GM19328 (cell line): Measurements from ENCODE around the gene INSM1.

Experiments
- ATAC-seq: cut with Tn5 transposase; IDR thresholded peaks from one replicate; pipeline ENCODE4 v1.9.1; 2021; ENCODE audit warnings: mild to moderate bottlenecking, moderate library complexity; ENCODE audit not compliant: unreplicated experiment

The INSM1 gene

DNA sequence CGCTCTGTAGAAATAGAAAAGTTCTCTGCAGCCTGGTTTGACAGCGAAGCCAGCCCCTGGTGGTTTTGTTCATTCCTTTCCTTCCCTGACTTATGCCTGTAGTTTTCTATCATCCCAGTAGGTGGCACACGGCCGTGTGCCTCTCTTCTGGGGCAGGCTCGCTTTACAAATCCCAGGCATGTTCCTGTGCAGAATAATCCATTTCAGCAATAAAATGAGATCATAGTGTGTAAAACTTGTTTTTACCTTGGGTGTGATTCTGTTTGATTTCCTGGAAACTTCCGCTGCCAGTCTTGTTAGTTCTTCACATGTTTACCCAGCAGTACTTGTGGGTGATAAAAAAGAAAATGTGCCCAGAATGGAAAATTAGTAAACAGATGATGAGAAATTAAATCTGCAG lies 7.4 kb upstream of the INSM1 start:
- ATAC-seq, result no peak

DNA sequence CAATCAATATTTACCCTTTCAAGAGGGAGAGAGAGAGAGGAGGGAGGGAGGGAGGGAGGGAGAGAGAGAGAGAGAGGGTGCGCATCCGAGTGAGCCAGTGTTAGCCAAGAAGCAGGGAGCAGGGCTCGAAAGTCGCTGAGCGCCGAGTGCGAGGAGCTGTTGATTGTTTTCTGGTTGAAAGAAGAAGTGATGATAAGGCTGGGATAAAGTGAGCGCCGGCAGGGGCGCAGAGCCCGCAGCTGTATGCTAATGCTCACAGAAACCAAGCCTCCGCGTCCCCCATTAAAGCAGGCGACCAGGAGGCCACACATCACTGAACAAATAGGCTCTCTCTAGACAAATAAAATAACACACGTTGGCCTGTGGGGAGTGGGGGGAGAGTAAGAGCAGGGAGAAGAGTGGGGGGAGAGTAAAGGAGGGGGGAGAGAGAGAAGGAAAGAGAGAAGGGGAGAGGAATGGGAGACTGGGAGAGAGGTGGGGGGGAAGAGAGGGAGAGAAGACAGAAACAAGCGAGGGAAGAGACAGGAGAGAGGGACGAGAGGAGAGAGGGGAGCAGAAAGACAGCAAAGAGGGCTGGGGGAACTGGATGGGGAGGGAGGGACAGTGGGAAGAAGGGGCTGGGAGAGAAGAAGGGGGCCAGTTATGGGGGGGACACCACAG lies 5.0 kb upstream of the INSM1 start:
- no peak for ATAC-seq

DNA sequence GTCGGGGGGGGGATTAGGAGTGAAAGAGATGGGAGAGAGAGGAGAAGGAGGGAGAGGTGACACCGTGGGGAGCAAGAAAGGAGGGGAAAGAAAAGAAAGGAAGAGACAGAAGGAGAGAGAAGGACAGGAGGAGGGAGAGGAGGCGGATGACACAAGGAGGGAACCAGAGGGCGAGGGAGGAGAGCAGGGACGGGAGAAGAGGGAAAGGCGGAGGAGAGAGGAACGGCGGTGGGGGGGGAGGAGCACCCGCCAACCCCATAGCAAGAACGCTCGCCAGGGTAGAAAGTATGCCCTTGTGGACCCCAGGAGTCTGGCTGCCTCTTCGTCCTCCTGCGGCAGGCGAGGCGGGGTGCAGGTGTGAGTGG lies 4.5 kb upstream of the INSM1 start:
- no peak for ATAC-seq

DNA sequence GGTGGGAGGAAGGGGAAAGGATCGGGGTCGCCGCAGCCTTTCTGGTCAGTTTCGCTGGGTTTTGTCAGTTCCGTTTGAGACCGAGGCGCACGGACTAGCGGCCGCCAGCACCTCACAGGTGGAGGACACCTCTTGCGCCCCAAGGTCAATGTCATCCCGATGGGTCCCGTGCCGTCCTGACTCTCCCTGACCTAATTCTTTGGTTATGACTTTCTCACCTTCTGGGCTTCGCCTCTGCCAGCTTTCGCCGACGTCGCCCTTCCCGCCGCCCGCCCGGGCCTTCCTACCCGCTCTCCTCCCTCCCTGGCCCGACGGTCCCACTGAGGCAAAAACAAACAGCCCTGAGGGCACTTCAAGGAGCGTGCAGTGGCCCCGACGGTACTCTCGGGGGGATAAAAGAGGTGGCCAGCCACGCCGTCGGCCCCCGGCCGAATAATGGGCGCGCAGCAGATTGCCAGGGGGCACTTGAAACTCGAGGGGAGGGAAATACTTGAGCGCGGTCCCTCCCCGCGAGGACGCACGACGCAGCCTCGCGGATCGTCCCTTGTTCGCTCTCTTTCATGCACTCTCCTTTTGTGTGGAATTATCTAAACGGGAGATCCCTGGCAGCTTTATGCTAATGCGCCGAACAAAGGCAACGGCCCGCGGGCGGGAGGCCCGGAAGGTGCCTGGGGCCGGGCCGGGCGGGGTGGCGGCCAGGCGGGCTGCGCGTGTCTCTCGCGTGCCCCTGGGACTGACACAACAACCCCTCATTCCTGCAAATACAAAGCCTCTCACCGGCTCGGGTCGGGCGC lies 3.9 kb upstream of the INSM1 start:
- ATAC-seq, result no peak

DNA sequence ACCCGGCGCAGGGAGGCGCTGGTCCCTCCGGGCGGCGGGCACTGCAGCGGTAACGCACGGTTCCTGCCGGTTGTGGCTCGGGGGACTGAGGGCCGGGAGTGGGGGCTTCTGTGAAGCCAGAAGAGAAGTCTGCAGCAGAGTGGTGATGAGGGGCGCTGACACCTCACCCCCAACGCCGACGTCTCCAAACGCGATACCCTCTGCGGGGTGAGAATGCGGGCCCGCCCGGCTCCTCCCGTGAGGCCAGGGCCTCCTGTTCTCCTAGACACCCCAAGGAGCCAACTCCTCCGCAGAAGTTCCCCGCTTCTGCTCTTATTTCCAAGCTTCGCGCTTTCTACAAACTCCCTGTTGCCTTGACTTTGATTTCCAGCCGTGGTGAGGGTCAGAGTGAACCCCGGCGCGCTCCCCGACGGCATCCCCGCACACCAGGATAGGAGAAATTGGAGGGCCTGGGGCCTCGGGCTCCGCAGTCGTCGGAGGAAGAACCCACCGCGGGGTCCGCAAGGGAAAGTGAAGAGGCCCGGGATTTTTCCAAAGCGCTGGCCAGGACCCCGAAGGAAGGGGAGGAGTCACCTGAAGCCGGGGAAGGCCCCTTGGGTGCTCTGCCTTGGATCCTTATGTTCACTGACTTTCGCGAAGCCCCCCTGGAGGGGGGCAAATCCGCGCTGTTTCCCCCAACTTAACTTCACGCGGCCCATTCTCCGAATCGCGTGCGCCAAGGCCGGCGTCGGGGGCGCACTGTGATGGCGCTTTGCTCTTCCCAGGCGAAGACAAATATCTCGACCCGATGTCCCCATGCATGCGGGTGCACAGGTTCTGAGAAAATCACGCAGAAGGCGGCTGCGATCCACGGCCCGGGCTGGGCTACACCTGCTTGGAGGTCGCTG lies 3.1 kb upstream of the INSM1 start:
- ATAC-seq, result no peak

DNA sequence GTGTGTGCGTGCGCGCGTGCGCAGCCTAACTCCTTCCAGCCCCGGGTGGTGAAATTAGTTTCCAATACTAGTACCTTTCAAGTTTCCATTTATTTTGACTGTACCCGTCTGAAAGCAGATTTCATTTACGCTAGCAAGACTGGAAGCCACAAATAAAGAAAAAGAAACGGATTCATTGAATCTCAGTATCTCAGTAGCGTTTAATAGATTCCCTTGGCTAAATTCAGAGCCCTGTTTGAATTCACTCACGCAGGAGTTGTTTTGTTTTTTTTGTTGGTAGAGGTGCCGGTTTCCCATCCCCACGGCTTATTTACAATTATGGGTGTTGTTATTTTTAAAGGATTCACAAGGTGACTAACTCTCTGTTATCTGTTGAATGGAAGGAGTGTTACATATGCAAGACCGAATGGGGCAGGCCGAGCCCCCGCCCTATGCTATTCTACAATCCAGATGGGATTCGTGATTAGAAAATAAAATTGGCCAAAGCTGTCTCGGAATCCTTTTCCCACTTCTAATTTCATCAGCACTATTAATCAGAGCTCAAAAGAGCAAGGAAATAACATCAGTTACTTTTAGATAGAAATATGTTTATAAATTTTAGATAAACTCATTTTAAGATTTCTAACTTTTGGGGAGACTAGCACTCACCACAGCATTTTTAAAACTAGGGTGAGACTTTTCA lies 2.3 kb upstream of the INSM1 start:
- no peak for ATAC-seq

DNA sequence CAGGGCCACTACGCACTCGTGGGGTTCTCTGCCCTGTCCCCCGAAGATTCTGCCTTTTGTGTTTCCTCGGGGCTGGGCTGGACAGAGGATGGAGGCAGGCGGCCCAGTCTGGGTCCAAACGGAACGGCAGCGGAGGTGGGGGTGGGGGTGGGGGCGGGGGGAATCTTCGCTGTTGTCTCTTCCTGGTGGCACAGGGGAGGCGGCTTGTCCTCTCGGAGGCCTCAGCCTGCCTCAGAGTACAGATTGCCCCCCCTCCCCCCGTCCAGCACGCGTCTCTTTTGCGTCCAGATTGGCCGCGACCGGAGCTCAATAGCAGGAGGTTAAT lies 1.4 kb upstream of the INSM1 start:
- no peak for ATAC-seq

DNA sequence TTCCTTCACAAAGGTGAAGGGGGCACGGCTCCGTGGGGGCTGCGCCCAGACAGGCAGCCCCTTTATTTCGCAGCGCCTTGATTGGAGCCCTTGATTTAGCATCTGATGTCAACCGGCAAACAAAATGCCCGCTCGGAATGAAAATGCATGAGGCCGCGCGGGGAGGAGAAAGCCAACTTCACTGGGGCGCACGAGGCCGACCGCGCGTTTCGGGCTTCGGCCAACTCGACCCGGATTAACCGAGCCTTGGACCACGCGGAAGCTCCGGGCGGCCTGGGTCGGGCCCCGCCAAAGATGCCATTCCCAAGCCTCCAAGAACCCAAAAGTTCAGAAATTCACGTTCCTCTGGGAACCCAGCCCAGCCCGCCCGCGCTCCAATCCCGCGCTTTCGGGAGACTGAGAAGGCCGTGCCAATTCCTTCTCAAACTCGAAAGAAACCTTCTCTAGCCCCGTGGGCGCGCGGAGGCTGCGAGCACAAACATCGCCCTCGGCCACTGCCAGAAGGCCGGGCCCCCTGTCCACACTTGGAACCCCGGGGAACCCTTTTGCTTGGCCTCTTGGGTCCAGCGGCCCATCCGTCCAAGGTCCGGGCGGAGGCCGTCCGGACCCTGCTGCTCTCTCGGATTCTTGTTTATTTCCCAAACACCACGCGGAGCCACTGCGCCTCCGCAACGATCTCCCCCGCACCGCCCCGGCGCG lies 879 bp upstream of the INSM1 start:
- no peak for ATAC-seq

DNA sequence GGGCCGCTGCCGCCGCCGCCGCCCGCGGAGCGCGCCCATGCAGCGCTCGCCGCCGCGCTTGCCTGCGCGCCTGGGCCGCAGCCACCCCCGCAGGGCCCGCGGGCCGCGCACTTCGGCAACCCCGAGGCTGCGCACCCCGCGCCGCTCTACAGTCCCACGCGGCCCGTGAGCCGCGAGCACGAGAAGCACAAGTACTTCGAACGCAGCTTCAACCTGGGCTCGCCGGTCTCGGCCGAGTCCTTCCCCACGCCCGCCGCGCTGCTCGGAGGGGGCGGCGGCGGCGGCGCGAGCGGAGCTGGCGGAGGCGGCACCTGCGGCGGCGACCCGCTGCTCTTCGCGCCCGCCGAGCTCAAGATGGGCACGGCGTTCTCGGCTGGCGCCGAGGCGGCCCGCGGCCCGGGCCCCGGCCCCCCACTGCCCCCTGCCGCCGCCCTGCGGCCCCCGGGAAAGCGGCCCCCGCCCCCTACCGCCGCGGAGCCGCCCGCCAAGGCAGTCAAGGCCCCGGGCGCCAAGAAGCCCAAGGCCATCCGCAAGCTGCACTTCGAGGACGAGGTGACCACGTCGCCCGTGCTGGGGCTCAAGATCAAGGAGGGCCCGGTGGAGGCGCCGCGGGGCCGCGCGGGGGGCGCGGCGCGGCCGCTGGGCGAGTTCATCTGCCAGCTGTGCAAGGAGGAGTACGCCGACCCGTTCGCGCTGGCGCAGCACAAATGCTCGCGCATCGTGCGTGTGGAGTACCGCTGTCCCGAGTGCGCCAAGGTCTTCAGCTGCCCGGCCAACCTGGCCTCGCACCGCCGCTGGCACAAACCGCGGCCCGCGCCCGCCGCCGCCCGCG lies 730 bp downstream of the INSM1 start:
- no peak for ATAC-seq

DNA sequence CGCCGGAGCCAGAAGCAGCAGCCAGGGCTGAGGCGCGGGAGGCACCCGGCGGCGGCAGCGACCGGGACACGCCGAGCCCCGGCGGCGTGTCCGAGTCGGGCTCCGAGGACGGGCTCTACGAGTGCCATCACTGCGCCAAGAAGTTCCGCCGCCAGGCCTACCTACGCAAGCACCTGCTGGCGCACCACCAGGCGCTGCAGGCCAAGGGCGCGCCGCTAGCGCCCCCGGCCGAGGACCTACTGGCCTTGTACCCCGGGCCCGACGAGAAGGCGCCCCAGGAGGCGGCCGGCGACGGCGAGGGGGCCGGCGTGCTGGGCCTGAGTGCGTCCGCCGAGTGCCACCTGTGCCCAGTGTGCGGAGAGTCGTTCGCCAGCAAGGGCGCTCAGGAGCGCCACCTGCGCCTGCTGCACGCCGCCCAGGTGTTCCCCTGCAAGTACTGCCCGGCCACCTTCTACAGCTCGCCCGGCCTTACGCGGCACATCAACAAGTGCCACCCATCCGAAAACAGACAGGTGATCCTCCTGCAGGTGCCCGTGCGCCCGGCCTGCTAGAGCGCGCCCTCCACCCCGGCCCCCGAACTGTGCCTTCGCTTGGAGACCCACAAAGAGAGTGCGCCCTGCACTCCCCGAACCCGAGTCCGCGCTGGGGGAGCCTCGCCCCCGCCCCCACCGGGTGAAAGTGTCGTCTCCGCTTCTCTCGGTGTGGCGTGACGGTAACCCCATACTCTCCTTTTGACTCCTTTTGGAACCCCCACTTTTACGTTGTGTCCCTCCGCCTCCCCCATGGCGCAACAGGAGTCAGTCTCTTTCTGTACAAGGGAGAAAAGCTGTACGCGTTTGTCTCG lies 1.6 kb downstream of the INSM1 start:
- ATAC-seq, result no peak

DNA sequence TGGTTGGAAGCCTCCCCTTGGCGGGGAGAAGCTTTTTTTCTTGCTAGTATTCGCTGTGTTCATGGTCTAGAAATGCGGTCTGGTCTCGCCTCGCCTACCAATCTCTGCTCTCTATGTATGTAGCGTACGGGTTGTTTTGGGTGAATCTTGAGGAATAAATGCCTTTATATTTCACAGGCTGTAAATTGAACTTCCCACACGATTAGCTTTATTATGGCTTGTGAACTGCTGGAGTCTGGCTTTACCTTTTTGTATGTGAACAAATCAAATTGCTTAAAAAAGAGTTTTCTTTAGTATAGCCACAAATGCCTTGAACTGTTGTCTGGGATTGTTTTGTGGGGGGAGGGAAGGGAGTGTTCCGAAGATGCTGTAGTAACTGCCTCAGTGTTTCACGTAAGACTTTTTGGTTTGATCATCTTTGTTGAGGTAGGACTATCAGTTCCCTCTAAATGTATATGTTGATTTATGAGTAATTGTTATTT lies 2.2 kb downstream of the INSM1 start:
- ATAC-seq, result no peak

DNA sequence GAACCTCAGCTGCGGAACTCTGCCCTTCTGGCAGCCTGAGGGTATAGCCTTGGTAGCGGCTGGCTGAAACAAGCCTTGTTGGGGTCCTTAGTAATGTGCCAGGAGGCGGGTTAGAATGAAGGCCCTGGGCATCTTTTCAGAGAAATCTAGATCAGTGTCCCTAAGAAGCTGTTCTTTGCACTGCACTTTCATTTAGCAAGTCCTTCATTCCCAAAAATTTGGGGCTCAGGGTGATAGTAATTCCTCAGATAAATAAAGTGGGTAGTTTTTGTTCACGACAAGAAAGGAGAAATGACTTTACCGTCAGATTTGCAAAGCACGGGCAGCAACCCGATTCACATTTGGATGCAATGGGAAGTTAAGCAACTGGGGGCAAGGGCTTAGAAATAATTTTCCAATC lies 3.2 kb downstream of the INSM1 start:
- no peak for ATAC-seq

DNA sequence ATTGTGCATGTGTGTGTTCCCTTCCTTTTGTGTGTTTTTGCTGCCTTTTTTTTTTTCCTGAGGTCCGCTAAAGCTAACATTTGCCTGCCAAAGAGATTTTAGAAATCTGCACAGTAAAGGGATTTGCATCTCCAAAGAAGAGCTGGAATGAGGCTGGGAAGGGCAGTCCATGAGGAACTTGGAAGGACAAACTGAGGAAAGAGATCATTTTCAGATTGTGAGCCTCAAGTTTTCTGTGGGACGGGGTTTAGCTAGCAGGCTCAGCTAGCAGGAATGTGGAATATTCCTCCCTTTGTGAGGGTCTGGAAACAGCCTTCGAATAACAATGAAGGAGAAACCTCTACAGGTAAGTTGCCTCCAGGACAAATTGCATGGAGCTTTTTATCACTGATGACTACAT lies 3.8 kb downstream of the INSM1 start:
- ATAC-seq, result no peak

DNA sequence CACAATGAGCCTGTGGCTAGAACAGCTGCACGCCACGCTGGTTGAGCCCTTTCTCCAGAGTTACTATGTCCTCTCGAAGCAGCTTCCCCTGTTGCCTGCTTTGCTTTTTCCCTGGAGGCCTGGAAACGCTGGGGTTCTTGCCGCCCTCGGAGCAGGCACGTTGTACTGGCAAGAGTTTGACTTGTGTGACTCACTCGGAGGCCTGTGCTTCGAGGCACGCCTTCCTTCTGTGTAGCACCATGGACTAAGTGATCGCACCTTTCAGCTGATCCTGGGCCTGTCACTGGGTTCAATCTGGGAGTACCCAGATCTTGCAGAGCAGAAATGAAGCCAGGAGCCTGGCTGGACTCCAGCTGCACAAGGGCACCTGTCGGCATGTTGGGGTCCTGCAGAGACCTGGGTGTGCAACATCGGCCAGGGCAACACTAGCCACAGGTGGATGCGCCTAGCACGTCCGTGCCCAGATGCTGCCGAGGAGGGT lies 5.2 kb downstream of the INSM1 start:
- no peak for ATAC-seq

DNA sequence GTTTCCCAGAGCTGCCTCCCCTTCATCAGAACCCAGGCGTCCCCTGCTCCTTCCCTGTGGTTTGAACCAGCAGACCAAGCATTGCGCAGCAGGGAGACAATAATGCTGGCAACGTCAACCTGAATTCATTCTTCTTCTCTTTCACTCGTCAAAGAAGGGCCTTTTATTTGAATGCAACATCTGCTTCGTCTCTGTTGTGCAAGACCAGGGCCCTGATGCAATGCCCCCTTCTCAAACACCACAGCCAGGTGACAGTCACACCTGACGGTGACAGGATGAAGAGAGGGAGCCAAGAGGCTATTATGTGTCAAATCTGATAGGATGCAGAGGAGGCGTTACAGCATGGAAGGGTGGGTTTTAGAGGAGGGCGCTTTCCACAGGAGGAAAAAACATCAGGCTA lies 8.0 kb downstream of the INSM1 start:
- no peak for ATAC-seq

DNA sequence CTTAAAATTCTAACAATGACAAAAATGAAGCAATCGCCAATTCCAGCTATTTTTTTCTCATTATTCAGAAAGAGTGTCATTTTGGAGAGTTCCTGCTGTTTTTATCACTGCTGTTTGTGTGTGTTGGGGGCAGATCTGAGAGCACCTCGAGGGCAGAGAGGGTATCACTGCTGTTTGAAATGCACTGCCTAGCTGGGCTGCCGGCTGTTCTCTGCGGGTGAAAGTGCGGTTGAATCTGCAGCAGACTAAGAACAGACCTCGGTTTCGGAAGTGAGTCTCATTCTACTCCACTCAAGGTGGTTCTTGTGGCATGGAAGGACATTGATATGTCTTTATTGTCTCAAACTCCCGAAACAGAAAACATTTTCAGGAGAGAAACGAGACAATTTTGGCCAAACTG lies 18.3 kb downstream of the INSM1 start:
- ATAC-seq, result no peak

DNA sequence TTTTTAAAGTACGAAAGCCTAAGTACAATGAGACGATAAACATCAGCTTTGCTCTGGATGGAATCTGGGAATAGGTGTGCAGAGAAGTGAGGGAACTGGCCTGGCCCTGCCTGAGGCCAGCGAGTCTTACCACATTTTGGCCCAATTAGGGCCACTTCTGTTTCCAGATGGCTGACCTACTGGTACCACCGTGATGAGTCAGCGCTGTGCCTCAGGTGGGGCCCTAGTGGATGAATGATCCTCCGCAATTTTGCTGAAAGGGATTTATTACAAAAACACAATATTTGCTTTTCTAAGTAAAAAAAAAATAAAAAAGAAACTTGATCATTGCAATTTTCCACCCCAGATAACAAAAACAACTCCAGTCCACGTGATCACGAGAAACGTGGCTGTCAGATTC lies 22.5 kb downstream of the INSM1 start:
- ATAC-seq, result no peak

DNA sequence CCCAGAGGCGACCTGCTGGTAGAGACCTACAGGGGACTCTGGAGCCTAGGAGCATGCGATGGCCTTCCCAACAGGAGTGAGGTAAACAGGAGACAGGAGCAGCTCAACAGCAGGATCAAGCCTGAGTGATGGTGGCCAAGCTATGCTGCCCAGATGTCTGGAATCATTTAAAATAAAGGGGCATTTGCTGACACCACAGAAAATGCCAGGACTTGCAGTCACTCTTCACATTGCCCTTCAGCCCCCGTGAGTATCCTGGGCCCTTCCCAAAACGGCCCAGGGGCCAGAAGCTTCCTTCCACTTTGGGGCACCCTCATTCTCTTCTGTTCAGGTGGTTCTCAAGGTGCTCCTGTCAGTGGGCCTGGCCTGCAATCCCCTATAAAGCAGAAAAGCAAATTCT lies 23.2 kb downstream of the INSM1 start:
- ATAC-seq, result no peak

DNA sequence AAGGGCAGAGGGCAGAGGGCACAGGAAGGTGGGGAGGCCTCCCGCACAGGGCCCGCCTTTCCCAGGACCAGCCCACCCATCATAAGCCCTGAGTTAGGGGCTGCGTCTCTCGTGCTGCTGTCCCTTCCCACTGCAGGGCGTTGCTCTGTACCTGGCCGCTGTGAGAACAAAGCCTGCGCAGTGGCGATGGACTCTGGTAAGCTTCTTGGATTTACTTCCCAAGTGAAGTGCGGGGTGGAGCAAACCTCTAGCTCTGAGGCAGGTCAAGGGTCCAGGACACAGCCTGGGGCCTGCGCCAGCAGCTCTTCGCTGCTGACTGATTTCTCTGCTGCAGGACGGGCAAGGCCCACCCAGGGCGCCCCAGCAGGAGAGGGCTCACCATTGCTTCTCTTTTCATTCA lies 23.9 kb downstream of the INSM1 start:
- ATAC-seq, result no peak
